ENCODE results near the gene TJP2.
"Not testable (repeated sequence)": the region's sequence is repeated elsewhere in the genome, so short reads cannot be mapped to it uniquely, and the experiment has no call there.

The TJP2 gene

GRCh38 chr9:69297300-69297980, 123.4 kb downstream of the TJP2 start:
- Histone ChIP-seq H3K9me3 (ENCODE audit: severe bottlenecking) (no peaks in the 10 kb centered on the region), H3K36me3 (no peaks in the 10 kb centered on the region), H3K4me3 (ENCODE audit: low read depth, low read length) (no peak overlapping the region), H3K27ac (no peak overlapping the region), H3K27me3 (ENCODE audit: insufficient read depth, low read depth, severe bottlenecking) (peaks cover 10% of the 10 kb centered on the region)
- DNase-seq, result no peak
- TF ChIP-seq CTCF (IDR thresholded peaks at IDR 0.05; ENCODE audit: low read depth, low read length), result no peak

- H3K27me3 ChIP-seq (ENCODE audit: insufficient read depth, low read depth, severe bottlenecking), result peaks cover 10% of the 10 kb centered on the region
- TF ChIP-seq CTCF (IDR thresholded peaks at IDR 0.05; ENCODE audit: low read depth, low read length), result no peak
- H3K9me3 ChIP-seq (ENCODE audit: severe bottlenecking), result no peaks in the 10 kb centered on the region
- H3K36me3 ChIP-seq, result no peaks in the 10 kb centered on the region
- H3K27ac ChIP-seq, result no peak overlapping the region
- no peak for DNase-seq
- no peak overlapping the region for H3K4me3 ChIP-seq (ENCODE audit: low read depth, low read length)
These were observed 125.2 kb downstream of the TJP2 start for GRCh38 chr9:69299315-69299714.

GRCh38 chr9:69299826-69300225, 125.7 kb downstream of the TJP2 start:
- Histone ChIP-seq H3K36me3 (no peaks in the 10 kb centered on the region), H3K27ac (no peak overlapping the region), H3K9me3 (ENCODE audit: severe bottlenecking) (no peaks in the 10 kb centered on the region), H3K4me3 (ENCODE audit: low read depth, low read length) (no peak overlapping the region), H3K27me3 (ENCODE audit: insufficient read depth, low read depth, severe bottlenecking) (peaks cover 8% of the 10 kb centered on the region)
- no peak for TF ChIP-seq CTCF (IDR thresholded peaks at IDR 0.05; ENCODE audit: low read depth, low read length)
- DNase-seq, result no peak

GRCh38 chr9:69303331-69303730, 129.3 kb downstream of the TJP2 start:
- Histone ChIP-seq H3K9me3 (ENCODE audit: severe bottlenecking) (no peaks in the 10 kb centered on the region), H3K27ac (no peak overlapping the region), H3K4me3 (ENCODE audit: low read depth, low read length) (no peak overlapping the region), H3K36me3 (no peaks in the 10 kb centered on the region), H3K27me3 (ENCODE audit: insufficient read depth, low read depth, severe bottlenecking) (no peaks in the 10 kb centered on the region)
- DNase-seq, result no peak
- TF ChIP-seq CTCF (IDR thresholded peaks at IDR 0.05; ENCODE audit: low read depth, low read length), result no peak

- not testable (repeated sequence) for H3K36me3 ChIP-seq; H3K27ac ChIP-seq; H3K9me3 ChIP-seq (ENCODE audit: severe bottlenecking); H3K27me3 ChIP-seq (ENCODE audit: insufficient read depth, low read depth, severe bottlenecking); DNase-seq; H3K4me3 ChIP-seq (ENCODE audit: low read depth, low read length)
These were observed 132.9 kb downstream of the TJP2 start for GRCh38 chr9:69306895-69307445.

- TF ChIP-seq CTCF (IDR thresholded peaks at IDR 0.05; ENCODE audit: low read depth, low read length), result no peak
- Histone ChIP-seq H3K4me3 (ENCODE audit: low read depth, low read length) (no peak overlapping the region), H3K27ac (no peak overlapping the region)
These were observed 133.5 kb downstream of the TJP2 start for GRCh38 chr9:69307446-69308205.

More at GRCh38 chr9:69307446-69308205, 133.5 kb downstream of the TJP2 start:
- no peak for DNase-seq
- Histone ChIP-seq H3K36me3 (no peaks in the 10 kb centered on the region), H3K27me3 (ENCODE audit: insufficient read depth, low read depth, severe bottlenecking) (no peaks in the 10 kb centered on the region), H3K9me3 (ENCODE audit: severe bottlenecking) (peaks cover 2% of the 10 kb centered on the region)

Data from WERI-Rb-1 (cell line).